ENCODE measurements around the gene CASQ2. TPM values are rescaled to one million over a fixed set of nuclear protein-coding genes. Genes with fewer than 3 reads are reported as not detected.

Gene CASQ2
- total RNA-seq, 1 donor from 2014 or later, result not detected

GRCh38 chr1:115650961-115651360, 117.6 kb downstream of the CASQ2 start:
- no peak for DNase-seq (ENCODE audit: low read depth)
- TF ChIP-seq CTCF (conservative IDR thresholded peaks at IDR 0.05; ENCODE audit: low read depth, low read length), result no peak
- H3K4me3 ChIP-seq (ENCODE audit: low read depth, low read length), result no peak overlapping the region

Other genes starting within 250 kb of the CASQ2 start
- 16.1 and 20.3 TPM in 2 replicates for gene VANGL1, start 126.7 kb downstream of the CASQ2 start, total RNA-seq
- gene NHLH2, start 72.4 kb upstream of the CASQ2 start, total RNA-seq, result 0.06 TPM in 1 of 2 replicates, not detected in the other
- 1.6 and 2.6 TPM in 2 replicates for gene SLC22A15, start 207.8 kb upstream of the CASQ2 start, total RNA-seq